Peyer's patch (tissue), 4 donors: Measurements from ENCODE around the gene TK1. TPM values are rescaled to one million over a fixed set of nuclear protein-coding genes. Genes with fewer than 3 reads are reported as not detected.

Experiments used
- DNase-seq, 3 donors: peaks; one replicate each; pipeline ENCODE4 v3.0.0-alpha.2; 2017 to 2019
- H3K27ac ChIP-seq, 4 donors: fragments of 200-600 bp; sonication (generic); one replicate each; pipeline ENCODE4 v1.5.1; 2016 to 2019
- H3K27me3 ChIP-seq, 2 donors: fragments of 200-600 bp; sonication (generic); one replicate each; pipeline ENCODE4 v1.5.1; 2019
- H3K36me3 ChIP-seq, 3 donors: fragments of 200-600 bp; sonication (generic); one replicate each; pipeline ENCODE4 v1.5.1; 2016 to 2019
- H3K4me1 ChIP-seq, 4 donors: fragments of 200-600 bp; sonication (generic); one replicate each; pipeline ENCODE4 v1.5.1; 2016 to 2019
- H3K4me3 ChIP-seq, 4 donors: fragments of 200-600 bp; sonication (generic); 1 replicate in 3 of 4; 2 replicates in 1 of 4; pipeline ENCODE4 v1.5.1; 2016 to 2019; ENCODE audit warnings: mild to moderate bottlenecking in 1 of 4
- H3K9me3 ChIP-seq, 4 donors: fragments of 200-600 bp; sonication (generic); one replicate each; pipeline ENCODE4 v1.5.1; 2016 to 2019; ENCODE audit warnings: mild to moderate bottlenecking in 1 of 4
- CTCF ChIP-seq, 6 experiments: fragments of 450-650 bp in 4 of 6; fragments of 200-600 bp in 2 of 6; sonication (generic) in 1 of 6; IDR thresholded peaks; one replicate each; pipeline ENCODE4 v1.5.1; 2017 to 2019; ENCODE audit warnings: antibody characterized with exemption in 6 of 6, mild to moderate bottlenecking in 3 of 6, moderate library complexity in 1 of 6
- POLR2A ChIP-seq, 2 donors: fragments of 450-650 bp; IDR thresholded peaks; one replicate each; pipeline ENCODE4 v1.5.1; 2017; ENCODE audit warnings: antibody characterized with exemption in 2 of 2, mild to moderate bottlenecking in 2 of 2, moderate library complexity in 2 of 2
- small RNA-seq, 2 donors: library from RNA; depleted of rRNA; stranded (forward); fragments of <200 nt; gene quantifications; one replicate each; pipeline ENCODE3, GENCODE V24; 2016
- total RNA-seq, 4 donors: library from RNA; depleted of rRNA; stranded (reverse); fragments of >200 nt; gene quantifications; one replicate each; pipeline ENCODE4 v1.1.0, GENCODE V29; 2016

TK1 gene
- total RNA-seq, 4 donors from 2014 or later, result 6.2 to 46.2 (median 10.1) TPM

- H3K27ac ChIP-seq, result peak overlapping the region; percentile 84 to 99 (median 90)
- peak overlapping the region in 3 of 4 donors; percentile 59 to 97 (median 95) for H3K4me3 ChIP-seq
- peak in 2 of 3 donors; percentile 59 to 69 for DNase-seq
Observed at GRCh38 chr17:78125138-78125913, 61.5 kb downstream of the TK1 start.

GRCh38 chr17:78124836-78125137 is 62.1 kb downstream of the TK1 start:
- H3K27me3 ChIP-seq, result no peaks in the 10 kb centered on the region
- TF ChIP-seq CTCF (IDR thresholded peaks at IDR 0.05) (no peak), POLR2A (IDR thresholded peaks at IDR 0.05) (no peak)
- peaks cover 7 to 75% (median 55%) of the 10 kb centered on the region in 4 donors for H3K4me1 ChIP-seq
- H3K27ac ChIP-seq, result peak overlapping the region; percentile 84 to 99 (median 90)
- H3K36me3 ChIP-seq, result peaks cover 0 to 46% (median 0%) of the 10 kb centered on the region in 3 donors
- no peak for DNase-seq
- H3K9me3 ChIP-seq, result no peaks in the 10 kb centered on the region
- peak overlapping the region in 2 of 4 donors; percentile 59 to 97 for H3K4me3 ChIP-seq

More at GRCh38 chr17:78125138-78125913, 61.5 kb downstream of the TK1 start:
- no peak for TF ChIP-seq CTCF (IDR thresholded peaks at IDR 0.05)
- TF ChIP-seq POLR2A (IDR thresholded peaks at IDR 0.05), result no peak
- H3K36me3 ChIP-seq, result peaks cover 0 to 46% (median 0%) of the 10 kb centered on the region in 3 donors
- no peaks in the 10 kb centered on the region for H3K9me3 ChIP-seq
- H3K27me3 ChIP-seq, result no peaks in the 10 kb centered on the region
- peaks cover 7 to 80% (median 58%) of the 10 kb centered on the region in 4 donors for H3K4me1 ChIP-seq

Small RNA genes lying within 50 kb of the gene (small RNA-seq; reads per million reads assigned to genes)
- gene AC087645.1, result 0 reads per million in 2 donors

Other genes starting within 250 kb of the TK1 start
- 10 to 100 TPM in 3 of 4 donors, 1 to 10 TPM in 1; 9.7 to 70.1 (median 23.2) TPM for gene TNRC6C, start 228.3 kb downstream of the TK1 start, total RNA-seq
- gene TMC6, start 58.3 kb downstream of the TK1 start, total RNA-seq, result 100 to 1,000 TPM in 1 of 4 donors, 10 to 100 TPM in 3; 54.5 to 107 (median 94.9) TPM
- 10 to 100 TPM in 3 of 4 donors, 1 to 10 TPM in 1; 10.0 to 66.8 (median 22.5) TPM for gene TMC8, start 56.3 kb downstream of the TK1 start, total RNA-seq
- 1 to 10 TPM in 1 of 4 donors, not detected in 3; 1.6 TPM for gene C17orf99, start 40.7 kb downstream of the TK1 start, total RNA-seq
- gene SYNGR2, start 18.5 kb downstream of the TK1 start, total RNA-seq, result 10 to 100 TPM; 51.2 to 87.2 (median 77.3) TPM
- 10 to 100 TPM; 28.2 to 98.2 (median 51.7) TPM for gene AFMID, start 310 bp upstream of the TK1 start, total RNA-seq
- 1 to 10 TPM; 2.4 to 6.5 (median 5.7) TPM for gene BIRC5, start 27.2 kb upstream of the TK1 start, total RNA-seq
- not detected for gene TMEM235, start 44.6 kb upstream of the TK1 start, total RNA-seq
- 100 to 1,000 TPM in 1 of 4 donors, 10 to 100 TPM in 2, 1 to 10 TPM in 1; 3.2 to 125 (median 20.8) TPM for gene SOCS3, start 173.0 kb upstream of the TK1 start, total RNA-seq
- gene PGS1, start 191.6 kb upstream of the TK1 start, total RNA-seq, result 100 to 1,000 TPM in 3 of 4 donors, 10 to 100 TPM in 1; 32.4 to 149 (median 116) TPM